GM12878 (cell line): Measurements from ENCODE around the gene FMNL3. TPM values are rescaled to one million over a fixed set of nuclear protein-coding genes. Genes with fewer than 3 reads are reported as not detected.

ENCODE experiments used
- ATF7 ChIP-seq: fragments of 450-650 bp; IDR thresholded peaks from 2 replicates; pipeline ENCODE4 v1.6.1; 2016; ENCODE audit warnings: low read depth, mild to moderate bottlenecking
- BHLHE40 ChIP-seq, 2 experiments: fragments of 450-650 bp in 1 of 2; IDR thresholded peaks; 2 replicates each; pipeline ENCODE4 v1.6.1; 2011 to 2017; ENCODE audit warnings: low read depth in 2 of 2, borderline replicate concordance in 1 of 2, improper control_type of control experiment in 1 of 2, low read length in 1 of 2, mild to moderate bottlenecking in 1 of 2
- BMI1 ChIP-seq: fragments of 450-650 bp; IDR thresholded peaks from 2 replicates; pipeline ENCODE4 v1.6.1; 2016; ENCODE audit warnings: mild to moderate bottlenecking, moderate library complexity, borderline replicate concordance
- CHD1 ChIP-seq: IDR thresholded peaks from 2 replicates; pipeline ENCODE4 v1.6.1; 2012; ENCODE audit warnings: low read depth, low read length, improper control_type of control experiment
- CREB1 ChIP-seq: IDR thresholded peaks from 2 replicates; pipeline ENCODE4 v1.6.1; 2012; ENCODE audit warnings: low read depth, mild to moderate bottlenecking, inconsistent platforms
- DPF2 ChIP-seq: fragments of 450-650 bp; IDR thresholded peaks from 2 replicates; pipeline ENCODE4 v1.6.1; 2017; ENCODE audit warnings: mild to moderate bottlenecking
- EZH2 ChIP-seq: IDR thresholded peaks from 2 replicates; pipeline ENCODE4 v1.6.1; 2012; ENCODE audit warnings: low read depth, mild to moderate bottlenecking, control low read depth, inconsistent platforms, low read length, borderline replicate concordance; ENCODE audit not compliant: control insufficient read depth
- FOXM1 ChIP-seq: IDR thresholded peaks from 2 replicates; pipeline ENCODE4 v1.6.1; 2012; ENCODE audit warnings: low read depth, mild to moderate bottlenecking, inconsistent platforms, low read length, moderate library complexity
- HDGF ChIP-seq: fragments of 450-650 bp; IDR thresholded peaks from 2 replicates; pipeline ENCODE4 v1.6.1; 2016; ENCODE audit warnings: antibody characterized with exemption
- MXI1 ChIP-seq: fragments of 150-350 bp; IDR thresholded peaks from 2 replicates; pipeline ENCODE4 v1.6.1; 2011; ENCODE audit warnings: low read depth, mild to moderate bottlenecking, inconsistent platforms, low read length, improper control_type of control experiment
- NBN ChIP-seq: fragments of 450-650 bp; IDR thresholded peaks from 2 replicates; pipeline ENCODE4 v1.6.1; 2016
- NFYA ChIP-seq: IDR thresholded peaks from 2 replicates; pipeline ENCODE4 v1.6.1; 2011; ENCODE audit warnings: low read depth, mild to moderate bottlenecking, low read length, improper control_type of control experiment, borderline replicate concordance
- NR2F1 ChIP-seq: fragments of 450-650 bp; conservative IDR thresholded peaks from 2 replicates; pipeline ENCODE4 v1.6.1; 2017; ENCODE audit warnings: mild to moderate bottlenecking
- POLR2AphosphoS5 ChIP-seq: IDR thresholded peaks from 2 replicates; pipeline ENCODE4 v1.6.1; 2011; ENCODE audit warnings: mild to moderate bottlenecking, low read length, inconsistent platforms
- RAD21 ChIP-seq: IDR thresholded peaks from 2 replicates; pipeline ENCODE4 v1.6.1; 2011; ENCODE audit warnings: mild to moderate bottlenecking, low read depth, low read length, moderate library complexity; ENCODE audit not compliant: insufficient read depth
- RCOR1 ChIP-seq: conservative IDR thresholded peaks from 2 replicates; pipeline ENCODE4 v1.6.1; 2012; ENCODE audit warnings: low read depth, low read length, improper control_type of control experiment
- RUNX3 ChIP-seq: IDR thresholded peaks from 2 replicates; pipeline ENCODE4 v1.6.1; 2012; ENCODE audit warnings: low read length, inconsistent platforms
- polyA plus RNA-seq, 11 experiments: library from polyadenylated mRNA; depleted of rRNA in 4 of 11; unstranded in 6 of 11; stranded (reverse) in 5 of 11; fragments of >200 nt; fragmentation: Nextera tagmentation in 4 of 11; fragmentation: Illumina TruSeq in 1 of 11; extraction: Ambion mirVana in 4 of 11; extraction: Trizol in 1 of 11; gene quantifications; 1 replicate in 1 of 11; 2 replicates in 10 of 11; pipeline versions ENCODE4 v1.2.1 to v1.2.3, GENCODE V29; 2011 to 2016; ENCODE audit warnings: inconsistent platforms in 2 of 11, missing spikeins in 2 of 11, low read depth in 1 of 11
- total RNA-seq, 4 experiments: library from RNA; depleted of rRNA in 3 of 4; stranded (reverse); fragments of >200 nt in 3 of 4; fragmentation: Illumina TruSeq in 1 of 4; extraction: Trizol in 1 of 4; gene quantifications; 2 replicates each; pipeline versions ENCODE4 v1.2.1 to v1.2.3, GENCODE V29; 2013 to 2021
- TF ChIP-seq, protein P1 (sequence below): IDR thresholded peaks from 2 replicates; pipeline ENCODE4 v1.6.1; 2011; ENCODE audit warnings: low read depth, low read length, improper control_type of control experiment, borderline replicate concordance
- TF ChIP-seq, protein P2 (sequence below): fragments of 450-650 bp; formaldehyde crosslinking; IDR thresholded peaks from 2 replicates; pipeline ENCODE4 v1.4.0; 2020; ENCODE audit warnings: mild to moderate bottlenecking, moderate library complexity
- TF ChIP-seq, protein P3 (sequence below): fragments of 450-650 bp; formaldehyde crosslinking; IDR thresholded peaks from 2 replicates; pipeline ENCODE4 v1.4.0; 2022; ENCODE audit warnings: mild to moderate bottlenecking, moderate library complexity
- TF ChIP-seq, protein P4 (sequence below): fragments of 450-650 bp; IDR thresholded peaks from 2 replicates; pipeline ENCODE4 v1.6.1; 2016; ENCODE audit warnings: mild to moderate bottlenecking

Gene FMNL3
- total and polyA plus RNA-seq, 10 of the 15 experiments (the other 5 are each of a cell fraction or from before 2014, with no cell fraction given): 3.0 to 64.9 (median 30.9) TPM

DNA sequence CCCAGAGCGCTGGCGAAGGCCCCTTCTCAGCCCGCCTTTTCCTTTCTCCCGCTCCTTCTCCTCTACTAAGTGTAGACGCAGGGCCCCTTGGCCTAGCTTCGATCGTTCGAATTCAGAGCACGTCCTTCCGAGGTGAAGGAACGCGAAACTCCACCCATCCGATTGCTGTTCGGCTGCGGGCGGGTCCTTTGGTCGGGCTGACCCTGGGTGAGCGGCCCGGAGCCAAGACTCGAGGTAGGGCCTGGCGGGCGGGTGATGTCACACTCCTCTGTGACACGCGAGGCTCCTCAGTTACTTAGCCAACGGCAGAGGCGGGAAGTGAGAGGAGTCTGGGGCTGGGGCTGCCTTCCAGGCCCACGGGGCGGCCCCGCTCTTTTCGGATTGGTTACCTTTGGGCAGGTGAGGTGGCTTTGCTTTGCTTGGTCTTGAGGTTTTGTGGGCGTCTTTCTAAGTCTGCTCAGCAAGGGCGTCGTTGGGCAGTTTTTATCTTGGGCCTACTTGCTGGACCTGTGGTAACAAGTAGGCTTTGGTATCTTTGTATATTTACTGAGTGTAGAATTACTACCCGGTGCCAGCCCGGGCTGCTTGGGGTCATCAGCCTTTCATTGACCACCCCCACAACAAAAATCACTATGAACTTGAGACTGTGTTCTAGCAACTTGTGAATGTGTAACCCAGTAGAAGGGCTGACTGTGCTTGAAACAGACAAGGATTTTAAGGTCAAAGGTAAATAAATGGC lies 34.8 kb upstream of the FMNL3 start (continued):
- TF ChIP-seq BMI1 (no peak), POLR2AphosphoS5 (peak; percentile 80; the same call in 1 of the 2 replicates), NBN (peak; percentile 21; the same call in 1 of the 2 replicates), HDGF (peak; percentile 31; the same call in 1 of the 2 replicates), RCOR1 (no peak), BHLHE40 (IDR thresholded peaks at IDR 0.05; ENCODE audit: borderline replicate concordance in 1 of 2, low read depth in 2 of 2, low read length in 1 of 2) (peak; percentile 14 to 44; a peak in 1 of 4 replicates), DPF2 (0 out of 2 replicates have a peak, but pooled peaks have one; percentile 38), RAD21 (no peak), MXI1 (peak; percentile 75), FOXM1 (no peak), NR2F1 (no peak), EZH2 (no peak), NFYA (no peak), CREB1 (peak; percentile 86), RUNX3 (peak; percentile 66), CHD1 (no peak), ATF7 (peak; percentile 77)
- TF ChIP-seq, protein P1, sequence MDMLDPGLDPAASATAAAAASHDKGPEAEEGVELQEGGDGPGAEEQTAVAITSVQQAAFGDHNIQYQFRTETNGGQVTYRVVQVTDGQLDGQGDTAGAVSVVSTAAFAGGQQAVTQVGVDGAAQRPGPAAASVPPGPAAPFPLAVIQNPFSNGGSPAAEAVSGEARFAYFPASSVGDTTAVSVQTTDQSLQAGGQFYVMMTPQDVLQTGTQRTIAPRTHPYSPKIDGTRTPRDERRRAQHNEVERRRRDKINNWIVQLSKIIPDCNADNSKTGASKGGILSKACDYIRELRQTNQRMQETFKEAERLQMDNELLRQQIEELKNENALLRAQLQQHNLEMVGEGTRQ: peak; percentile 28; the same call in 1 of the 2 replicates
- TF ChIP-seq, protein P2, sequence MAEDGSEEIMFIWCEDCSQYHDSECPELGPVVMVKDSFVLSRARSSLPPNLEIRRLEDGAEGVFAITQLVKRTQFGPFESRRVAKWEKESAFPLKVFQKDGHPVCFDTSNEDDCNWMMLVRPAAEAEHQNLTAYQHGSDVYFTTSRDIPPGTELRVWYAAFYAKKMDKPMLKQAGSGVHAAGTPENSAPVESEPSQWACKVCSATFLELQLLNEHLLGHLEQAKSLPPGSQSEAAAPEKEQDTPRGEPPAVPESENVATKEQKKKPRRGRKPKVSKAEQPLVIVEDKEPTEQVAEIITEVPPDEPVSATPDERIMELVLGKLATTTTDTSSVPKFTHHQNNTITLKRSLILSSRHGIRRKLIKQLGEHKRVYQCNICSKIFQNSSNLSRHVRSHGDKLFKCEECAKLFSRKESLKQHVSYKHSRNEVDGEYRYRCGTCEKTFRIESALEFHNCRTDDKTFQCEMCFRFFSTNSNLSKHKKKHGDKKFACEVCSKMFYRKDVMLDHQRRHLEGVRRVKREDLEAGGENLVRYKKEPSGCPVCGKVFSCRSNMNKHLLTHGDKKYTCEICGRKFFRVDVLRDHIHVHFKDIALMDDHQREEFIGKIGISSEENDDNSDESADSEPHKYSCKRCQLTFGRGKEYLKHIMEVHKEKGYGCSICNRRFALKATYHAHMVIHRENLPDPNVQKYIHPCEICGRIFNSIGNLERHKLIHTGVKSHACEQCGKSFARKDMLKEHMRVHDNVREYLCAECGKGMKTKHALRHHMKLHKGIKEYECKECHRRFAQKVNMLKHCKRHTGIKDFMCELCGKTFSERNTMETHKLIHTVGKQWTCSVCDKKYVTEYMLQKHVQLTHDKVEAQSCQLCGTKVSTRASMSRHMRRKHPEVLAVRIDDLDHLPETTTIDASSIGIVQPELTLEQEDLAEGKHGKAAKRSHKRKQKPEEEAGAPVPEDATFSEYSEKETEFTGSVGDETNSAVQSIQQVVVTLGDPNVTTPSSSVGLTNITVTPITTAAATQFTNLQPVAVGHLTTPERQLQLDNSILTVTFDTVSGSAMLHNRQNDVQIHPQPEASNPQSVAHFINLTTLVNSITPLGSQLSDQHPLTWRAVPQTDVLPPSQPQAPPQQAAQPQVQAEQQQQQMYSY (CRISPR knock-in tag): no peak
- TF ChIP-seq, protein P3, sequence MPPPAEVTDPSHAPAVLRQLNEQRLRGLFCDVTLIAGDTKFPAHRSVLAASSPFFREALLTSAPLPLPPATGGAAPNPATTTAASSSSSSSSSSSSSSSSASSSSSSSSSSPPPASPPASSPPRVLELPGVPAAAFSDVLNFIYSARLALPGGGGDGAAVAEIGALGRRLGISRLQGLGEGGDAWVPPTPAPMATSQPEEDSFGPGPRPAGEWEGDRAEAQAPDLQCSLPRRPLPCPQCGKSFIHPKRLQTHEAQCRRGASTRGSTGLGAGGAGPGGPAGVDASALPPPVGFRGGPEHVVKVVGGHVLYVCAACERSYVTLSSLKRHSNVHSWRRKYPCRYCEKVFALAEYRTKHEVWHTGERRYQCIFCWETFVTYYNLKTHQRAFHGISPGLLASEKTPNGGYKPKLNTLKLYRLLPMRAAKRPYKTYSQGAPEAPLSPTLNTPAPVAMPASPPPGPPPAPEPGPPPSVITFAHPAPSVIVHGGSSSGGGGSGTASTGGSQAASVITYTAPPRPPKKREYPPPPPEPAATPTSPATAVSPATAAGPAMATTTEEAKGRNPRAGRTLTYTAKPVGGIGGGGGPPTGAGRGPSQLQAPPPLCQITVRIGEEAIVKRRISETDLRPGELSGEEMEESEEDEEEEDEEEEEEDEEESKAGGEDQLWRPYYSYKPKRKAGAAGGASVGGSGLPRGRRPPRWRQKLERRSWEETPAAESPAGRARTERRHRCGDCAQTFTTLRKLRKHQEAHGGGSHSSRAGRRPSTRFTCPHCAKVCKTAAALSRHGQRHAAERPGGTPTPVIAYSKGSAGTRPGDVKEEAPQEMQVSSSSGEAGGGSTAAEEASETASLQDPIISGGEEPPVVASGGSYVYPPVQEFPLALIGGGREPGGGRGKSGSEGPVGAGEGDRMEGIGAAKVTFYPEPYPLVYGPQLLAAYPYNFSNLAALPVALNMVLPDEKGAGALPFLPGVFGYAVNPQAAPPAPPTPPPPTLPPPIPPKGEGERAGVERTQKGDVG (CRISPR knock-in tag): 0 out of 2 replicates have a peak, but pooled peaks have one; percentile 2
- TF ChIP-seq, protein P4, sequence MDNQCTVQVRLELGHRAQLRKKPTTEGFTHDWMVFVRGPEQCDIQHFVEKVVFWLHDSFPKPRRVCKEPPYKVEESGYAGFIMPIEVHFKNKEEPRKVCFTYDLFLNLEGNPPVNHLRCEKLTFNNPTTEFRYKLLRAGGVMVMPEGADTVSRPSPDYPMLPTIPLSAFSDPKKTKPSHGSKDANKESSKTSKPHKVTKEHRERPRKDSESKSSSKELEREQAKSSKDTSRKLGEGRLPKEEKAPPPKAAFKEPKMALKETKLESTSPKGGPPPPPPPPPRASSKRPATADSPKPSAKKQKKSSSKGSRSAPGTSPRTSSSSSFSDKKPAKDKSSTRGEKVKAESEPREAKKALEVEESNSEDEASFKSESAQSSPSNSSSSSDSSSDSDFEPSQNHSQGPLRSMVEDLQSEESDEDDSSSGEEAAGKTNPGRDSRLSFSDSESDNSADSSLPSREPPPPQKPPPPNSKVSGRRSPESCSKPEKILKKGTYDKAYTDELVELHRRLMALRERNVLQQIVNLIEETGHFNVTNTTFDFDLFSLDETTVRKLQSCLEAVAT: no peak
